ENCODE results near the gene RFPL4AL1.

GRCh38 chr19:55812449-55812848, 43.5 kb downstream of the RFPL4AL1 start:
- TF ChIP-seq BHLHE40 (IDR thresholded peaks at IDR 0.05; ENCODE audit: borderline replicate concordance) = no peak
- no peak for TF ChIP-seq SUZ12 (IDR thresholded peaks at IDR 0.05)
- no peak for TF ChIP-seq FOXM1 (IDR thresholded peaks at IDR 0.05; ENCODE audit: borderline replicate concordance)
- TF ChIP-seq SP1 (IDR thresholded peaks at IDR 0.05) = no peak
- no peak for TF ChIP-seq ELF4 (IDR thresholded peaks at IDR 0.05)
